ENCODE data around the gene SLC4A5.

SLC4A5 gene

DNA sequence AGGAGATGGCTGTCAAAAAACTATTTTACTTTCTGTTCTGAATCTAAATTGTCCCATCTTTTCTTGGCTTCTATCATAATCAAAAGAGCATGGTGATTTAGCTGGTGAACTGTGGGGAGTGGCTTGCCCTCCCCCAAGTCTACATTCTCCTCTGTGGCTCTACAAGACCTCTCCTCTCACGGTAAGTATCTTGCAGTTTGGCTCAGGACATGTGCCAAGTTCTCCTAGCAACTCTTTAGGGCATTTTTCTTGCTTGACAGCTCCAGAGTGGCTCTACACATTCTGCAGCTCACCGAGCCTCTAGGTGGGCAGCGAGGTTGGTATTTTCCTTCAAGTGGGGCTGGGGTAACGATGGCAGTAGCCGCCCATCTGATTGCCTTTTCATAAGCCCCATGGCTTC is 29.1 kb downstream of the SLC4A5 start:
- DNase-seq (ENCODE audit: low spot score): no peak

DNA sequence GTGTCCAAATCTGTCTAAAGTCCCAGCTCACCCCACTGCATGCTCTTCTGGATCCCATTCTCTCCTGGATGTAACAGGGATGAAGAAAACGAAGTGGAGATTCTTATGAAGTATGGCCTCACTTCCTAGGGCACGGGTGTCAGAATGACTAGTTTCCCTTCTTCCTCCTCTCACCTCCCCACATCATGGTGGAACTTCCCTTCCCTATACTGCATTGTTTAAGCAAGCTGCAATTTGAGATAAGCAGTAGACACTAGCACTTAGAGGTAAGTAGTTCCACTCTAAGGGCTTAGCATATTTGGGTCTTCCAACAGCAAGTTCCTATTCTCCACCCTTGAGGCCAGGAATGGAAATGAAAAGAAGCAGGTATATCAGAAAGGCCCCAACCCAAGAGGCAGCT is 29.7 kb downstream of the SLC4A5 start:
- no peak for DNase-seq (ENCODE audit: low spot score)

GRCh38 chr2:74312913-74313312 is 30.3 kb downstream of the SLC4A5 start:
- no peak for DNase-seq (ENCODE audit: low spot score)

DNA sequence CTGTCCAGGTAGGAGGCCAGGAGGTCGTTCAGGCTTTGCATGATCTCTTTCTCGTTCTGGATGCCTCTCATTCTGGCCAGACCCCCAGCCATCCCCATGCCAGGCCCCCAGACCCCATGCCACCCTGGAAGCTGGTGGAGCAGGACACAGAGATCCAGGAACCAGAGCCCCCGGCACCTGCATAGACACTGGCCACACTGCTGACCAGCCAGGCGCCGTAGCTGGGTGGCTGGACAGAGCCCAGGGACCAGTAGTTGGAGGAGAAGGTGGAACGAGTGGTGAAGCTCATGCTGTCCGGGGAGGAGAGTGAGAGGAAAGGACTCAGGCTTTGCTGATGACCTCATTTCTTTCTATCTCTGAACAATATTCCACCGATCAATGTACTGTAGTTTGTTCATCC is 35.5 kb downstream of the SLC4A5 start:
- DNase-seq (ENCODE audit: low spot score): no peak

DNA sequence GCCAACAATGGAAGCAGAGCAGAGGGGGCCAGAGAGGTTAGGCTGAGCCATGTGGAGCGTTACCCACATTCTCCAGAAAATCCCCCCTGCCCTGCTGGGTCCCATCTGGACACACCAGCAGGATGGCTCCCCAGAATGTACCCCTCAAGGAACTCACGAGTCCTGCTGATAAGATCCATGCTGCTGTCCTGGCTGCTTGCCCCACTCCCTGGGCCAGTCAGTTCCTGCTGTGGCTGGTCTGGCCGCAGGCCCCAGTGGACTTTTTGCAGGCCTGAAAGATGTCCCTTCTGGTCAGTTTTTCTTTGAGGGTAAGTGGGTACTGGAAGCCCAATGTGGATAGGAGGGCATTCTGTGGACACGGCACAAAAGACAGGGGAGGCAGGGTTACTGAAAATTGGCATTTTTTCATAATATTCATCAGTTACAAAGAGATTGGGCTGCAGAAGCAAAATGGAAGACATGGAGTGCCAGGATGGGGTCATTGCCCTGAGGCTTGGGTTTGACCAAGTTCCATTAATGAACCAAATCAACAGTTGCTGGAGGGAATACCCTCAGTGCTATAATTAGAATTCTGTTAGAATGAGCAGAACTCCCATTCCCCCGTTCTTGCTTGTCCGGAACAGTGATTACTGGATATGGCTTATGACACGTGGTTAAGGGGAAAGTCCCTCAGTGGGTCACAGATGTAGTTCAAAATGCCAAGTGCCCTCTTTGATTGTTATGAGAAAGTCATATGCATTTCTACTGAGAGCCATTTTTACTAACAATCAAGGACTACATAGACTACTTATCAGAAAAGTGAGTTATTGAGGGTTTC is 38.7 kb downstream of the SLC4A5 start:
- DNase-seq (ENCODE audit: low spot score): no peak

GRCh38 chr2:74302865-74303264 is 40.4 kb downstream of the SLC4A5 start:
- no peak for DNase-seq (ENCODE audit: low spot score)

DNA sequence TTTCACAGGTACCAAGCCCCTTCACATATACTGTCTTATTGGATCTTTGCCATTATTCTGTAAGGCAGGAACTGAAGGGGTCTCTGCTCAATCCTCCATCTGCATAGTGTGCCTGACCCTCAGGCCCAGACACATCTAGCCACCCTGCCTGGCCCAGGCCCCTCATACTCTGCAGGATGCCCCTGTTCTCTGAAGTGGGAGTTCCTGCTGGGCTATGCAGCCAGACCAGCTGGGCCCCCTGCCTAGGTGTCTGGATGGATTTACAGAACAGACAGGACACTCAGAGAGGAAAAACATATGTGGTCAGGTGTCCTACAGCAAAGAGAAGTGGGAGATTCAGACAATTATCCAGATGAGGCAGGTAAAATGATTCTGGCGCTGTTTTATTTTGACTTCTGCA is 42.0 kb downstream of the SLC4A5 start:
- DNase-seq (ENCODE audit: low spot score): no peak

GRCh38 chr2:74300506-74300905 is 42.7 kb downstream of the SLC4A5 start:
- no peak for DNase-seq (ENCODE audit: low spot score)

DNA sequence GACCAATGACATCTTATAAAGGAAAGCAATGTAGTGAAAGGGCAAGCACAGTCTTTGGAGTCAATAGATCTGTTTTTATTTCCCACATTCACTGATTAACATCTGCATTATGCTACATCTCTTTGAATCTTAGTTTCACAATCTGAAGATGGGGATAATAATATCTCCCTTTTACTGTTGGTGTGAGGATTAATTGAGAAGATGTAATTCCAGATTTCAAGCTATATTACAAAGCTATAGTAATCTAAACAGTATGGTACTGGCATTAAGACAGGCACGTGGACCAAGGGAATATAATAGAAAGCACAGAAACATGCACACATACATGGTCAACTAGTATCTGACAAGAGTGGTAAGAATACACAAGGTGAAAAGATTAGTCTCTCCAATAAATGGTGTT is 45.3 kb downstream of the SLC4A5 start:
- no peak for DNase-seq (ENCODE audit: low spot score)

GRCh38 chr2:74297391-74297790 is 45.8 kb downstream of the SLC4A5 start:
- DNase-seq (ENCODE audit: low spot score): no peak

GRCh38 chr2:74293191-74293991 is 49.8 kb downstream of the SLC4A5 start:
- no peak for DNase-seq (ENCODE audit: low spot score)

- peak; percentile 23 for DNase-seq (ENCODE audit: low spot score)
These were observed 50.5 kb downstream of the SLC4A5 start for GRCh38 chr2:74292751-74293150.

DNA sequence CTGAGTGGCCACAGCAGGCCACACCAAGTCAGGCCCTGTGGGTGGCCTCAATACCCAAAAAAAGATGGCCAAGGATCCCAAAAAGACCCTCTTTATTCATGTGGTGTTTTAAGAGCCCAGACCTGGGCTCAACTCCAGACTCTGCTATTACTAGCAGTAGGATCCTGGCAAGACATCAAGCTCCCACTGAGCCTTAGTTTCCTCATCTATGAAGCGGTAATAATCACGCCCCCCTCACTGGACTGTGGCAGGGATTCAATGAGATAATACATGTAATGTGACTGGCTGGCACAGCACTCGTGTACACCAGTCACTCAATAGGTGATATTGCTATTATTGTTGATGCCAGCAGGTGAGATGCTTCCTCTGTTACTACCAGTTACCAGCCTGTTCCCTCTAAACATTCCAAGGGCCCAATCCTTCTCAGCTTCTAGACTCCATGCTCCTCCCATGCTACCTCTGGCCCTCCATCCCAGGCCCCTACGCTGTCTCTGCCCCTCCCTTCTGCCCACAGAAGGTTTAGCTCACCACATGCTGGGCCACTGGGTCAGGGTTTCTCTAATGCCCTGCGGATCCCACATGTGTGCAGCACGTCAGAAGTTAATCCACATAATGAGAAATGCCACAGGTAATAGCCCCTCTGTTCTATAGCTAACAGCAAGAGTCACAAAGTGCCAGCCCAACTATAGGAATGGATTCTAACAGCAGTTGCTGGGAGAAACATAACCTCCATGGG is 51.2 kb downstream of the SLC4A5 start:
- no peak for DNase-seq (ENCODE audit: low spot score)

DNA sequence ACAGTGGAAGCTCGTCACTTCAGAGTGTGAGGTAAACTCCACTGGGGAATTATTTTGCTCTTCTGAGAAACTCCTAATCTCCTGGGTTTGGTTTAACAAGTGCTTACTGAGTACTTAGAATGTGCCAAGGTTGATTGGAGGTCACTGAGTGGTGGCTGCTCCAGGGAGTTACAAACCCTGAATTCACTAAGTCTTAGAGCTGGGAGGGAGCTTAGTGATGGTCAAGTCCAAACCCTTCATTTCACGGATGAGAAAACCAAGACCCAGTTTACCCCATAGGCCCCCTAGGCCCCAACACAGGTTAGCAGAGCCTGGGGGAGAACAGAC is 52.0 kb downstream of the SLC4A5 start:
- no peak for DNase-seq (ENCODE audit: low spot score)

DNA sequence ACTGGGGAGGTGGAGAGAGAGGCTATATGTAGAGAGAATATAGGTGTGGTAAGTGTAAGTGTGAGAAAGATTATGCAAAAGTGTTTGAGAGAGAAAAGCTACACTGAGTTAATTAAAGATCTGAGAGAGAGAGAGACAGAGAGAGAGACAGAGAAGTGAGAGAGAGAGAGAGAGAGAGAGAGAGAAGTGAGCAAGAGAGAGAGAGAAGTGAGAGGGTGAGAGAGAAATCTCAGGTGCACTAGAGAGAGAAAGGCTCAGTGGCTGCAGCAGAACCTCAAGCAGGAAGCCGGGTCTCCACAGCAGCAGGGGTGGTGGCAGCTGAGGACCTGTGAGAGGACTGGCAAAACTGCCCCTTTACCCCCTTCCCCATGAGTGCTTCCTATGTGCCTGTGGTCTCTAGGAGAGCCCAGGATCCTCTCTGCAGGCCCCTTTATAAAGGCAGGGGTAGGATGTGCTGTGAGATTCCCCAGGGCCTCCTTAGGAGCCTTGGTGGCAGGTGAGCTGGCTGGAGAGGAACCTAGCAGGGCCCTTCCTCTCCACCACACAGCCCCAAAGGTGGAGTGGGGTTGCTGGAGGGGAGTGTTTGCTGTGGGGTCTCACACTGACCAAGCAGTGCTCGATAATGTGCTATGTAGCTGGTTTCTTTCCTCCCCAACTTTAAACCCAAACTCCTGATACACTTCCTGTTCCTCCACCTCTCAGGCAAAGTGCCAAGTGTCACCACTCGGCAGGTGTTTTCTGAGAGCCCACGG is 52.6 kb downstream of the SLC4A5 start:
- DNase-seq (ENCODE audit: low spot score): no peak

- no peak for DNase-seq (ENCODE audit: low spot score)
These were observed 53.1 kb downstream of the SLC4A5 start for GRCh38 chr2:74290066-74290465.

DNA sequence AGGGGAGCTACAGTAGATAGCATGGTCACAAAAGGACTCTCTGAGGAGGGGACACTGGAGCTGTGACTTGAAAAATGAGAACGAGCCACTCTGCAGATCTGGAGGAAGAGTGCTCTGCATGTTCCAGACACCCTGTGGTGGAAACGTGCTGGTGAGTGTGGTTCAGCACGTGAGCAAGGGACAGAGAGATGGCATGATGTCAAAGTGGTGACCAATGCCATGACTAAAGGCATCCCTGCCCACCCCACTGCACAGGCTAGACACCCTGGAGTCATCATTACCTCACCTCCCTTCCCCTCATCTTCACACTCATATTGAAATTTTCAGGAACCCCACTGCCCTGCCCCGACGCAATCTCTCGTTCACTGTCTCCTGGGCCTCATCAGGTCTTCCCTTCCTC is 56.5 kb downstream of the SLC4A5 start:
- no peak for DNase-seq (ENCODE audit: low spot score)

GRCh38 chr2:74281141-74281975 is 61.9 kb downstream of the SLC4A5 start:
- DNase-seq (ENCODE audit: low spot score): no peak

- no peak for DNase-seq (ENCODE audit: low spot score)
These were observed 64.5 kb downstream of the SLC4A5 start for GRCh38 chr2:74278694-74279093.

- no peak for DNase-seq (ENCODE audit: low spot score)
These were observed 65.0 kb downstream of the SLC4A5 start for GRCh38 chr2:74278176-74278575.

DNA sequence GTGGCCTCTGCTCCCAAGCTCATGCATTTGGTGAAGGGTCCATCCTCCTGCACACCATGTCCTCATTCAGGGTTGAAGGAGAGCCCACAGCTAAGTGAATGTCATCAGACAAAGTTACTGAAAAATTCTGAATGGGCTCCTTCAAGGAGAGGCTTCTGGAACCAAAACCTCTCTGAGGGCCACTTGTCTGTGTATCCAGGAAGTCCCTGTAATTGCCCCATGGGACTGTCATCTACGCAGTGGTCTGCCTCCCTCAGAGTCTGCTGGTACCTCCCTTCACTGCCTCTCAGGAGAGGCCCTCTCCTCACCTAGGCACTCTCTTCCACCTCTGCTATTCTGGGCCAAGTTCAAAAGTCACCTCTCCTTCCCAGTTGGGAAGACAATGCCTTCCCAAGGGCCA is 68.0 kb downstream of the SLC4A5 start:
- no peak for DNase-seq (ENCODE audit: low spot score)
